Measurements from ENCODE around the gene CSMD2.
"Not testable (repeated sequence)": the region's sequence is repeated elsewhere in the genome, so short reads cannot be mapped to it uniquely, and the experiment has no call there.

CSMD2 gene

DNA sequence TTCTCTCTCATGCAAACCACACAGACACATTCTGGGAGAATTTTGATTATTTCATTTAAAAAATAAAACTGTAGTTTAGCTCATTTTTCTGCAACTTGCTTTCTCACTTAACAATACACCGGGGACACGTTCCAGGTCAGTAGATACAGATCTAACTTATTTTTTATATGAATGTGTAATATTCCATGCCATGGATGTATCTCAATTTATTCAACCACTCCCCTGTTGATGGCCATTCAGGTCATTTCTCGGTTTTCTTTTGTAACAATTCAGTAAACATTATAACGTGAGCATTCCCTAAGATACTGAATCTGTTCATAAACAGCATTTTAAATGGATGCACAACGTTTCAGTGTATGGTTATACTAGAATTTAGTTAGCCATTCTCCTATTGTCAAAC, 64.7 kb downstream of the CSMD2 start:
- no peak for DNase-seq

DNA sequence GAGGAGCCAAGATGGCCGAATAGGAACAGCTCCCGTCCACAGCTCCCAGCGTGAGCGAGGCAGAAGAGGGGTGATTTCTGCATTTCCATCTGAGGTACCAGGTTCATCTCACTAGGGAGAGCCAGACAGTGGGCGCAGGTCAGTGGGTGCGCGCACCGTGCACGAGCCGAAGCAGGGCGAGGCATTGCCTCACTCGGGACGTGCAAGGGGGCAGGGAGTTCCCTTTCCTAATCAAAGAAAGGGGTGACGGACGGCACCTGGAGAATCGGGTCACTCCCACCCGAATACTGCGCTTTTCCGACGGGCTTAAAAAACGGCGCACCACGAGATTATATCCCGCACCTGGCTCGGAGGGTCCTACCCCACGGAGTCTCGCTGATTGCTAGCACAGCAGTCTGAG, 72.6 kb downstream of the CSMD2 start:
- DNase-seq: not testable (repeated sequence)

DNA sequence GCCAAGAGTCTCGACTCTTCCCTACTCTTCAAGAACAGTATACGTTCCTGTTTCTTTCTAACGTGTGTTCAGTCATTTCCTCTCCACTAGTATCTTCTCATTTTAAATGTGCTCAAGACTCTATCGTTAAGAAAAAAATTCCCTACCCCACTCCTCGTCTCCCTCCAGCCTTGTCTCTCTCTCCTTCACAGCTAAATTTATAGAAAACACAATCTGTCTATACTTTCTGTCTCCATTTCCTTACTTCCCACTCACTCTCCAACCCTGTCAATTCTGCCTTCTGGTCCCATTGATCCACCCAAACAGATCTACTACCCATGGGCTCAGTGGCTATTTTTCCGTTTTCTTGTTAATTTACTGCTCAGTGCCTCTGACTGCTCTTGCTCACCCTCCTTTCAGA, 75.3 kb downstream of the CSMD2 start:
- no peak for DNase-seq

DNA sequence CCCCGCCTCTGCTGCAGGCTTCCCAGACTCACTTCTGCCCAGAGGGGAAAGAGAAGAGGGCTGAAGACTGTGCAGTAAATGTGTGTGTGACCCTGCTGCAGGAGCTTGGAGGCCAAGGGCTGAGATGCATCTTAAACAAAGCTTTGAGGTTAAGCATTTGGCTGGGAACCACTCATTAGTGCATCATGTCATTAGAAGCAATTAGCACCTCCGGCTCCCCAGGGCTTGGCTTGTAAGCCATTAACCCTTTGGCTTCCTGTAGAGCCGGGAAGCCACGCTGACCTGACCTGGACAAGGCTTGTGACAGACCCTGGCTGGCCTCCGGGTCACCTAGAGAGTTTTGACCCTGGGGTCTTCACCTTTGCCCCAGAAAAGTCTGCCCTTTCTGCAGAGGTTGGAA, 77.0 kb downstream of the CSMD2 start:
- no peak for DNase-seq

DNA sequence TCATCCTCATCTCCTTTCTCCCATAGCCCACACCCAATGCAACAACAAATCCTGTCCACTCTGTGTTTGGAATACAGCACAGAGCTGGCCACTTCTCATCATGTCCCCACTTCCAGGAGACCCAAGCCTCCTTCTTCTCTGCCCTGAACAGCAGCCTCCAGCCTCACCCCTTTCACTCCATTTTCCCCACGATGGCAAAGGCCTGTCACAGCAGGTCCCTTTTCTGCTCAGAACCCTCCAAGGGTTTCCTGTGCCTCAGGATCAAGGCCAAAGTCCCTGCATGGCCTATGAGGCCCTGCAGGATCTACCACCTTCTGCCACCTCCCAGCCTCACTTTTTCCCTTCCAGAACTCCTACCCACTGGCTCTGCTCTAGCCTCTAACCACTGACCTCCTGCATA, 78.5 kb downstream of the CSMD2 start:
- no peak for DNase-seq

DNA sequence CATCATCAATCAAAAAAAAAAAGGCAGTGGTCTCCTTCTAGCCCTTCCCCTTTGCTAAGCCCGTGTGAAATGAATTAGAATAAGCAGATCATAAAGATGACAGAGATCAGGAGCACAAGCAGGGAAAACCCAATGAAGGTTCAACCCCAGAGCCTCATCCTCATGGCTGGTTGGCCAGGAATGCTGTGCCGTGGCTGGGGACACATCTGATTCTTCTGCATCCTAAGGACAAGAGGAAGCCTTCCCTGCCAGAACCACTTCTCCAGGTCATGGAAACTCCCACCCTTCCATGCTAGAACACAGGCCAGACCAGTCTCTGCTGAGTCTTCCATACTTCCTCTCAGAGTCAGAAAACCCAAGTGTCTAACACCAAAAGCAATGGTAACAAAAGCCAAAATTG, 81.1 kb downstream of the CSMD2 start:
- no peak for DNase-seq

DNA sequence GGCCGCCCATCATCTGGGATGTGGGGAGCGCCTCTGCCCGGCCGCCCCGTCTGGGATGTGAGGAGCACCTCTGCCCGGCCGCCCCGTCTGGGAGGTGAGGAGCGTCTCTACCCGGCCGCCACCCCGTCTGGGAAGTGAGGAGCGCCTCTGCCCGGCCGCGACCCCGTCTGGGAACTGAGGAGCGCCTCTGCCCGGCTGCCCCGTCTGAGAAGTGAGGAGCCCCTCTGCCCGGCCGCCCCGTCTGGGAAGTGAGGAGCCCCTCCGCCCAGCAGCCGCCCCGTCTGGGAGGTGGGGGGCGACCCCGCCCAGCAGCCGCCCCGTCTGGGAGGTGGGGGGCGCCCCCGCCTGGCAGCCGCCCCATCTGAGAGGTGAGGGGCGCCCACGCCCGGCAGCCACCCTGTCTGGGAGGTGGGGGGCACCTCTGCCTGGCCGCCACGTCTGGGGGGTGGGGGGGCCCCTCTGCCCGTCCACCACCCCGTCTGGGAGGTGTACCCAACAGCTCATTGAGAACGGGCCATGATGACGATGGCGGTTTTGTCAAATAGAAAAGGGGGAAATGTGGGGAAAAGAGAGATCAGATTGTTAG, 82.9 kb downstream of the CSMD2 start:
- not testable (repeated sequence) for DNase-seq

DNA sequence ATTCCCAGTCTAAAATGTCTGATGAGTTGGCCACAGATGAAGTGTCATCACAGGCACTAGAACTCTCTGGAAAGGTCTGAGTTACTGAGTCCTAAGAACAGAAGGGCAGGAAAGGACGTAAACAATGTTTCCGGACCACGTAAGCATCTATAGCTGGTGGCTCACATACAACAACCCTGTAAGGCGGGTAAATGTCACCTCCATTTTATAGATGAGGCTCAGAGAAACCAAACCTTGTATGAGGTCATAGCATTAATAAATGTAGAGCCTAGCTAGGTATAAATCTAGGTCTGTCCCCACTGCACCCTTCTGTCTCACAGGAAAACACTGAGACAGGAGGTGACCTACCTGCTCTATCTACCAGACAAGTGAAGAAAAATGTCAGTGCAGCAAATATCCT, 86.6 kb downstream of the CSMD2 start:
- DNase-seq: no peak

DNA sequence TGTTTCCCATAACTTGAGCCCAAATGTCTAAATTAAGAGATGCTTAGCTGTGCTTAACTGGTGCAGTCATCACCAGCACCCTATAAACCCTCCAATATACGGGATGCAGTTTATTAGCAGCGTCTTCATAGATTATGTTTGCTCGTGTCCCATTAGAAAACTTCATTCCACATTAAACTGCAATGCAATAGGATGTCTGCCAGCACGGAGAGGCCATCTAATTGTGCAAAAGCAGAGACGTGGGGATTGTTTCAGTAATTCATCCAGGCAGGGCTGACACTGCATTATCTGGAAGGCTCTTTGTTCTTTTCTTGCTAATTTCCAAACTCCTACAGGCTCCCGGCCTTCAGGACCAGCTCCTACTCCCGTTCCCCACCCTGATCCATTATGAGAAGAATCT, 89.5 kb downstream of the CSMD2 start:
- no peak for DNase-seq

DNA sequence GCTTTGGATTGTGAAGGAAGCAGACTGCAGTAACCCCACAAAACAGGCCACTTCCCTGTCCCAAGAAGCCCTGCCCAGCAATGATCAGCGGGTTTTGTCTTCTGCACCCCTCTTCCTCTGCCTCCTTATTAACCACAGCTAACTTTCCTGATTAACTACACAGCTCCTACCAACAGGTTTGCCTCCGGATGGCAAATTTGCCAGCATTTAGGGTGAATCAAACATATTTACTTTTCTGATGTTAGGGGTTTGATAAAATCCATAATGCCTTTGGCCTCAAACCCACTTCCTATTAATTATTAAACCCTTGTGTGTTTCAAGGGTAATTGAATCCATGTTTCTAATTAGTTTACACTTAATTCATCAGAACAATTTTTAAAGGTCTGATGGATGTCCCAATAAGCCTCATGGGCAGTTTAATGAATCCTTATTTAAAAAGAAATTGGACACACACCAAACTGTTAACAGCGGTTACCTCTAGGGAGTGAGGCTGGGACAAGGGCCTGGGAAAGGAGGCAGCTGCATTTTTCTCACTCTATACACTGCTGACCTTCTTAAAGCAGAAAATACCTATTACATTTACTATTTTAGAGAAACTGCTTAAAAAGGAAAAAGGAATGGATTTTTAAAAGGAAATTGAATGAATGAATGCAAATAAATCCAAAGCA, 91.9 kb downstream of the CSMD2 start:
- no peak for DNase-seq

DNA sequence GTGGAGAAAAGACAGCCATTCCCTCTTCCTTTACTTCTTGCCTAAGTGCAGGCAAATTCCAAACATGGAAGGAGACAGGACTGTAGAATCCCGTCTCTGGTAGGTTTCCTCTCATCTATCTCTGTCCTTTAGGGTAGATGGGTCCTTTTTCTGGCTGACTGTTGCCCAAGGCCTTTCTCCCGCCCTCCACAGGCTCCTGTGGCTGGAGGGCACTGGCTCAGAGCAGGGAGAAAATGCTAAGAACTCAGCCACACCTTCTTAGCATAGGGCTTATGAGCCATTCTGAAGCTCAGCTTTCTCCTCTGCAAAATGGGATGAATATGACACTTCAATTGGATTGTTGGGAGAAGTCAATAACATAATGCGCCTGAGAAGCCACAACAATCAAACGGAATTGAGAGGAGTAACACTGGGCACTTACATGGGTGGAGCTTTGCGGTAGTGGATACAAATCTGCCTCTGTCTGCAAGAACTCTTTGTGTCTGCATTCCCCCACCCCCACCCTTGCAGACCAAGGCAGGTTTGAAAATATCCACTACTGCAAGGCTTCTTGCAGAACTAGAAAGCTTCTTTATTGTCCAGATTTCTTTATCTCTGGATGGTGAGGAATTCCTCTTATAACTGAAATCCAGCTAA, 94.7 kb downstream of the CSMD2 start:
- no peak for DNase-seq

DNA sequence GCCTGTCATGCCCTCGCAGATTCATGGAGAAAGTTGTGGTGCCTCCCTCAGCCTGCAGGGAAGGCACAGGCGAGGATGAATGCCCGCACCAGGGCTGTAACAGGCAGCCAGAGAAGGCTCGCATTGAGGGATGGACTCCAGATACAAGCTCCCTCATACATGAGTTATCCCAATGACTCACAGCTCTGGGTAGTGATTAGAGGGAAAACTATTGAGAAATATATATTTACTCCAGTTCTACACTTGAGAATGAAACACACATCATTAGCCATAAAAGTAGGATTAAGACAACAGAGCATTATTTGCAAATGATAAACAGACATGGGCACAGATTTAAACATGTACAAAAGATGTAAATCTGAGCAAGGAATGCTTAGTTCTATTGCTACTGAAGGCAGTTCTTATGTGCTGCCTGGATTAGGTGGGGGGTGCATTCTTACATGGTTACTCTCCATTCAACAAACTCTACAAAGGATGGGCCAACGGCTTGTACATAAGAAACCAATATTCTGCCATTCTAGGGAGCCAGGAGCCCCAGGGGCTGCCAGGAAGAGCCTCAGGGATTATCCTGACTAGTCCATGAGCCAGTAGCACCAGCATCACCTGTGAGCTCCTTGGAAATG, 97.9 kb downstream of the CSMD2 start:
- DNase-seq: no peak

DNA sequence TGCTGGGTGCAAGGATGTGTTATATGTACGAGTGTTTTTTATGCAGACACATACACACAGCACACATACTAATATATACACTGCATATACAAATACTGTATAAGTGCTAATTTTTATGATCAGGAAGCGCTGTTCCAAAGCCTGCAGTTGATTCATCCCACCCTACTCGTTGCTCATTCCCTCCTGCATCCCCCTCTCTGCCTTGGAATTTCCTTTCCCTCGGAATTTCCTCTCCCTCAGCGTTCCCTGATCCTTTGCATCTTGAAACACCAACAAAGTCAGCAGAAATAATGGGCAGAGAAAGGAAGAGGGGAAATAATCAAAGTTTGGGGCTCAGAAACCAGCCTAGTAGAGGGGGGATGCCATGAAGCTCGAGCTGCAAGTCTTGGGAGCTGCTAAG, 98.9 kb downstream of the CSMD2 start:
- no peak for DNase-seq

DNA sequence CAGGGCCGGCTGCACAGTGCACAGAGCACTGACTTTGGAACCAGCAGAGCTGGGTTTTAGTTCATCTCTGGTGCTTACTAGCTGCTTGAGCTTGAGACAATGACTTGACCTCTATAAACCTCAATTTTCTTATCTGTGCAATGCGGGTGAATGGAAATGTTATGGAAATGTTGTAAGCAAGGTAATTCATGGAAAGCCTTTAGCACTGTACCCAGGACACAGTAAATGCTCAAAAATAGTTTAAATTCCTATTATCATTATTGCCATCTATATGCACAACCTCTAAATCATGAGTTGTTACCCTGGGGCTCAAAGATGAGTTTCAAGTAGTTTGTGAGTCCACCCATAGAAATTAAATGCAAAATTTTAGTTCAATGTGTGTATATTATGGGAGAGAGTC, 99.5 kb downstream of the CSMD2 start:
- no peak for DNase-seq

DNA sequence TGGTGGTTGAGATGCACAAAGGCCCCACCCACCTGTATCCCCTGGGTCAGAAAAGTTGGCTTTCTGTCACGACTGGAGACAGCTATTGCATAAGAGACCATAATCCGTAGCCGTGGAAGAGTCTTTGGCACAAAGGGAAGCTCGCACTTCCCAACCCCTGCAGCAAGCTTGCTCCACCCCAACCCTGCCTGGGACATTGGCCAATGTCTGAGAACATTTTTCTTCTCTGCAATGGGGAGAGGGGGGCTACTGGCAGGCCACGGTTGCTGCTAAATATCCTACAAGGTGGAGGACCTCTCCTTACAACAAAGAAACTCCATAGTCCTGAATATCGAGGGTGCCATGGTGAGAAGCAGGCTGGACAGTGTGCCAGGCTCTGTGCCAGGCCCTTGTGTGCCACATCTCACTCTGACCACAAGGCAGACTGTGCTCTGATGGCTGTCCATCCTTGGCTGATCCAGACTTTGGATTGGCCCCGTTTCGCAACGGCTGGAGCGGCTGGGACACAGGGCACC, 104.1 kb downstream of the CSMD2 start:
- DNase-seq: no peak

DNA sequence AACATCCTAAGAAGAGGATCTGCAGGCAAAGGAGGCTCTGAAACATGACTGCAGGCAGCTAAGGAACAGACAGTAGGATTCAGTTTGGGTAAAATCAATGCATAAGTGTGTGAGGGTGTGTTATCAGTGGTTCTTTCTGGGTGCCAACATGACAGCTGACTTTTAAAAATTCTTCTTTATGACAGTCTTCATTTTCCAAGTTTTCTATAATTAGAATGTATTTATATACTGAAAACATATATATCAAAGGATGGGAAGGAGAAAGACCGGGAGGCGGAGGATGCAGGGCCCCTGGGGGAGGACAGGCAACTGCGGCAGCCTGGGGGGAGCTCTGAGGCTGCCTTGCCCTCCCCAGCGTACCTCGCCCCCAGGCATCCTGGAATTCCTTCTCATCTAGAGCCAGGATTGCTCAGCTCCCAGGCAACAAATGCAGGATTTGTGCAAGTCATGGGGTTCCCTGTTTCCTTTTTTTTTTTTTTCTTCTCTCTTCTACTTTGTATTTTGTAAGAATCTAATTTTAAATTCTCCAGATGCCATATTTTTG, 104.8 kb downstream of the CSMD2 start:
- no peak for DNase-seq

DNA sequence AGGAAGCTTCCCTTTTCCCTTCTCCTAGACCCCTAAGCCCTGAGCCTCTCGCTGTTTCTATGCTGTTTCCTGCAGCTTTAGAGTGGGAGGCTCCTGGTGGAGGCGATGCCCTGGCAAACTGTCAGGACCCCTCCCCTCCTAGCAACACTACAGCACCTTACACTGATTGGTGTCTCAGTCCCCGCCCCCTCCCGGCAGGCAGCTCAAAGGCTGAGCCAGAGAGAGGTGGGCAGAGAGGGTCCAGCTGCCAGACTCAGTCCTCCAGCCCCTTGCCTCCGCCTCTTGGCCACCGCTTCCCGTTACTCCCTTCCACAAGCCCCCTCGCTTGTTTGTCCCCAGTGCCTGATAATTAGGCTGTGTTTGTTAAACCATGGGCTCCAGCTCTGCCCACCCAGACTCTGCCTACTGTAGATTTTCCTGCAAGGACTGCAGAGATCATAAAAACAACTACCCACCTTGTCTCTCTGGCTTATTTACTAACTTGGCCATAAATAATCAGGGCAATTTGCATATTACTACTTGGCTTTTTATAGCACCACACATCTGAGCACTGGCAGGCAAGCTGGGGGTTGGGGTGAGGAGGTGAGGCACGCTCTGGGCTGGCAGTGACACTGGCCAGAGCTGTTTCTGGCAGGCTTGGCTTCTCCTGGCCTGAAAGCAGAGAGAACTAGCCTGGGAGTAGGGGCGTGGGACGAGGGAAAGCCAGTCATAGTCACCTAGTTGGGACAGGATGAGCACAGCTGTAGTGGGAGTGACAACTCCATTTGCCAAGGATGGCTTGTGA, 107.5 kb downstream of the CSMD2 start:
- DNase-seq: no peak

DNA sequence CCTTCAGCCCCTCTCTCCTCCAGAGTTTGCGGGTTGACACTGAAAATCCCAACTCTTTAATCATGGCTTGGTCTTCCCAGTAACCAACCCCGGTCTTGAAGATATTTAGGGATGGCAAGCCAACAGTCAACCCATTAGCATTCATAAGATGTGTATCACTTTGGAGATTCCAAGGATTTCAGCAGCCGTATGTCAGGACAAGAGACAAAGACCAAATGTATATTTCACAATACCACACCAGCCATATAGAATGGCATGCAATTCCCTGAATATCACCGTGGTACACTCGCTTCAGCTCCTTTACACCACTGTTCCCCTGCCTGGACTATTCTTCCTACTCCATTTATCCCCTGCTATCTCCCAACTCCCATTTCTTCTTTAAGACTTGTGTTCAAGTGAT, 109.2 kb downstream of the CSMD2 start:
- no peak for DNase-seq

DNA sequence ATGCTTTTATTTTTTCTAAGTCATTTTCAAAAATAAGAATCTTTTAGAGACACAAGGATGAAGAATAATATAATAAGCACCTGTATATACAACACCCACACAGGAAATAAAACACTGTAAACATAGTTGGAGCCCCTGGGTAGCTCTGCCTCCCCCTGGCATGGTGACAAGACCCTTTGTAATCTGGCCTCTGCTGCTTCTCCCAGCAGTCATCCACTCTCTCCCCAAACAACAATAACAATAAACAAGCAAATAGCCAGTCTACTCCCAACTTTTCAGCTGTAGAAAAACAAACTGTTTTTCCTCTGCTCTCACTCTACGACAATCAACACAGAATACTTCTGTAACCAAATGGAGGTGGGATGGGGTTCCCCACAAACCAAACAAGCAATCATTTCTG, 110.1 kb downstream of the CSMD2 start:
- DNase-seq: no peak

DNA sequence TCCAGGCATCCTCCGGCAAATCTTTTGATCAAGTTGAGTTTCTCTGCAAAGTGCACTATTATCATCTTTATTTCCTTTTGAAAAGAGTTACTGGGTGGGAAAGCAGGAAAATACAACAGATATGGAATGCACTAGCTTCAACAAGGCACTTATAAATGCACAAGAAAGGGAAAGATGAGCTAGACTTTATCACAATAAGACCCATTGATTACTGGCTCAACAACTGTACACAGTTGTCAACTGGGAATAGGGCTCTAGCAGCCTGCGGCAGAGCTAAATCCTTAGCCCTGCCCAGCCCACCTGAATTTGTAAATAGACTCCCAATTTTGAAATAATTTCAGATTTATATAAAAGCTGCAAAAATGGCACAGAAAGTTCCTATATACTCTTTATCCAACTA, 111.4 kb downstream of the CSMD2 start:
- no peak for DNase-seq

DNA sequence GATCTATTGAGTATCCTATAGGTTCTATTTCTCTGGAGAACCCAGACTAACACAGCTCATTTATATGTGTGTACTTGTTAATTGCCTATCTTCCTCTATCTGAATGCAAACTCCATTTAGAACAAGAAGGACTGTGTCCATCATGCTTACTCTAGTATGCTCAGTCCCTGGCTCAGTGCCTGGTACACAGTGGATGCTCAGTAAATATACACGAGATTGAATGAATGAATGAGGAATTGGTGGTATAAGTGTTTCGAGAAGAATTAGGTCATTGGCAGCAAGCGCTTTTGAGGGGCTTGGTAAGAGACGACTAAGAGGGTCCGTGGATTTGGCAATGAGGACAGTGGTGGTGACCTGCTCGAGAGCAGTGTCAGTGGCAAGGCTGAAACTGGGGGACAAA, 112.5 kb downstream of the CSMD2 start:
- DNase-seq: no peak

DNA sequence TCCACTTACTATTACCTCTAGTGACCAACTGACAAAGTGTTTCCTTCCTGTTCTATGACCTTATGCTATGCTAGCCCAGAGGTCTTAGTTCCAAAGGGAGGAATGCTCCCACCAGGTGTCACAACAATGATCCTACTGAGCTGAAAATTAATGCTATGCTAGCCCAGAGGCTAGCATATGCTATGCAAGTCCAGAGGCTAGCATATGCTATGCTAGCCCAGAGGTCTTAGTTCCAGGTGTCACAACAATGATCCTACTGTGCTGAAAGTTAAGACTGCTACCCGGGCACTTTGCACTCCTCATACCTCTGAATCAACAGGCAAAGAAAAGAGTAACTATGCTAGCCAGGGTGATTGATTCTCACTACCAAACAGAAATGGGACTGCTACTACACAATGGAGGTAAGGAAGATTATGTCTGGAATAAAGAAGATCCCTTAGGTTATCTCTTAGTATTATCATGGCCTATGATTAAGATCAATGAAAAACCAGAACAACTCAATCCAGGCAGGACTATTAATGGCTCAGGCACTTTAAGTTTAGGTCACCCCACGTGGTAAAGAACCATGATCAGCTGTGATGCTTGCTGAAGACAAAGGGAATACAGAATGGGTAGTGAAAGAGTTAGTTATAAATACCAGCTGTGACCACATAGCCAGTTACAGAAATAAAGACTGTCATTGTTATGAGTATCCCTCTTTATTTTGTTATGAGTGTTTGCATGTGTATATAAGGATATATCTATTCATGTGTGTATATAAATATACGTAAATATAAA, 114.1 kb downstream of the CSMD2 start:
- no peak for DNase-seq
